Measurements from ENCODE around the gene CD320.

DNA sequence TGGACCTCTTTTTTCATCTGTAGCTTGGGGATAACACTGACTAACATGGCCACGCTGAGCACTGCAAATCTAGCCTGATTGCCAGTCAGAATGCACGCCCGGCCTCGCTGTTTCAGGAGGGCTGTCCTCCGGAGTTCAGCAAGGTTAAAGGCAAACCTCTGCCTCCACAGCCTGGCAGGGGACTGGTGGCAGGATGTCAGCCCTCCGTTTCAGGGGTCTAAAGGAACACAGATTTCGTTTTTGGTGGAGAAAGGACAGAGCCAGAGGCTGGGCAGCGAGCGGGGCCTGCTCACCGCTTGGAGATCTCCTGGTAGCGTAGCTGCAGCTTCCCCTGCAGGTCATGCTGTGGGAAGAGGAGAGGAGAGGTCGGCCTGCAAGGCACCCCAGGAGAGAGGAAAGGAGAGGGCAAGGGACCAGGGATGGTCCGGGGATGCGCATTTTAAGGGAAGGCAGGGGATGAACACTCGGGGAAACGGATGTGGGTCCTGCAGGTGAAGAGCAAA, 12.5 kb upstream of the CD320 start:
- TF ChIP-seq, protein P1, sequence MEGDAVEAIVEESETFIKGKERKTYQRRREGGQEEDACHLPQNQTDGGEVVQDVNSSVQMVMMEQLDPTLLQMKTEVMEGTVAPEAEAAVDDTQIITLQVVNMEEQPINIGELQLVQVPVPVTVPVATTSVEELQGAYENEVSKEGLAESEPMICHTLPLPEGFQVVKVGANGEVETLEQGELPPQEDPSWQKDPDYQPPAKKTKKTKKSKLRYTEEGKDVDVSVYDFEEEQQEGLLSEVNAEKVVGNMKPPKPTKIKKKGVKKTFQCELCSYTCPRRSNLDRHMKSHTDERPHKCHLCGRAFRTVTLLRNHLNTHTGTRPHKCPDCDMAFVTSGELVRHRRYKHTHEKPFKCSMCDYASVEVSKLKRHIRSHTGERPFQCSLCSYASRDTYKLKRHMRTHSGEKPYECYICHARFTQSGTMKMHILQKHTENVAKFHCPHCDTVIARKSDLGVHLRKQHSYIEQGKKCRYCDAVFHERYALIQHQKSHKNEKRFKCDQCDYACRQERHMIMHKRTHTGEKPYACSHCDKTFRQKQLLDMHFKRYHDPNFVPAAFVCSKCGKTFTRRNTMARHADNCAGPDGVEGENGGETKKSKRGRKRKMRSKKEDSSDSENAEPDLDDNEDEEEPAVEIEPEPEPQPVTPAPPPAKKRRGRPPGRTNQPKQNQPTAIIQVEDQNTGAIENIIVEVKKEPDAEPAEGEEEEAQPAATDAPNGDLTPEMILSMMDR (conservative IDR thresholded peaks at IDR 0.05) = no peak
- no peak for TF ChIP-seq ZFX (IDR thresholded peaks at IDR 0.05)
